GM21447 (cell line): ENCODE data around the gene EIPR1.

Experiments
- ATAC-seq: cut with Tn5 transposase; IDR thresholded peaks from one replicate; pipeline ENCODE4 v1.9.1; 2021; ENCODE audit not compliant: unreplicated experiment

Gene EIPR1

DNA sequence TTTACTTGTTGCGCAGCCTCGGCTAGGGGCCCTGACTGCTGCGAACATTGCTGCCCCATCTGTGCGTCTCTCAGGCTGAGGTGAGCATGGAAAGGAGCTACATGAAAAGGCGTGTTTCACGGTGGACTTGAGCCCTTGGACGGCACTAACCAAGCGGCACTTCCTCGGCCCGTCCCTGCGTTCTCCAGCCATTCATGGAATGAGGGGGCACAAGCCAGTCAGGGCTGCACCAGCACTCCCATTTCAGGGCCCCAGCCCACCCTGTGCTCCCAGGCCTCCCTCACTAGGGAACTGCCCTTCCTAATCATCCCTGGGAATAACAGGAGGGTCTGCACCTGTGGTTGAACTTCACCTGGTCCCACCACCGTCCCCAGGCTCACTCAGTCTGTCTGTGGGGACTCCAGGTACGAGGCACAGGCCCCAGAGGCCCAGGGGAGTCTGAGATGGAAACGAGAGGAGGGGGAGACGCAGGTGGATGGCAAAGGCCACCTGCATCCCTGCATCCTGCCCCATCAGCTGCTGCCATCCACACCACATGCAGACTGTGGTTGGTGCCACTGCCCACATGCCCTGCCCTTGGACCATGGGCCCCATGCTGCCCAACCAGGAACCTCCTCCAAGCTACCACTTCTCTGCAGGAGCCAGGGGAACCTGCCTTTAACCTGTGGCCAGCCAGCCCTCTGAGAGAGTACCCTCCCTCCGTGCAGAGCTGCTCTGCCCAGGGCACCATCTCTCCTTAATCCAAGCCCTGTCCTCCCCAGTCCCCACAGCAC is 99.7 kb downstream of the EIPR1 start:
- no peak for ATAC-seq

DNA sequence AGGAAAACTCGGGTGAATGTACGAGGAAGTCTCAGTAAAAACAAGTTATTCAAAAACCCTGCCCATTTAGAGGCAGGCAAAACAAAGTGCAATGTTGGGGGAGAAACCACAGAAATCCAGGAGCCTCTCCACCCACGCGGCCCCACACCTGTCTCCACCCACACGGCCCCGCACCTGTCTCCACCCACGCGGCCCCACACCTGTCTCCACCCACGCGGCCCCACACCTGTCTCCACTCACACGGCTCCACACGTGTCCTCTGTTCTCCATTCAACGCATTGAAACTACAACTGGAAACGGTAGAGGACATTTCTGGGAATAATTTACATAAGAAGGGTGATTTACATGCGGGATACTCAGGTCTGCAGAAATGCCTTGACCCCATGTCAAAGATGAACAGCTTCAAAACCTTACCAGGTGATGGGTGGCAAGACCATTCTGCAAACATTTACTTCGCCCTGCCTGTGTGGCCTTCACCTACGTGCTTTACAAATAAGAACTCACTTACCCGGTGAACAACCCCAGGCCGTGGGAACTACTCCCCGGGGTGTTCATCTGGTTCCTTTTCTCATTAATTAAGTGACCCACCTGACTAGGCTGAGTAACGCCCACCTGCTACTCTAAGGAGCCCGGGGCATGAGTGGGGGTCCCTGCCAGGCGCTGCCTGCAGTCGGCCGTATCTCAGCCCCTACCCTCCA is 100.4 kb downstream of the EIPR1 start:
- ATAC-seq = no peak

DNA sequence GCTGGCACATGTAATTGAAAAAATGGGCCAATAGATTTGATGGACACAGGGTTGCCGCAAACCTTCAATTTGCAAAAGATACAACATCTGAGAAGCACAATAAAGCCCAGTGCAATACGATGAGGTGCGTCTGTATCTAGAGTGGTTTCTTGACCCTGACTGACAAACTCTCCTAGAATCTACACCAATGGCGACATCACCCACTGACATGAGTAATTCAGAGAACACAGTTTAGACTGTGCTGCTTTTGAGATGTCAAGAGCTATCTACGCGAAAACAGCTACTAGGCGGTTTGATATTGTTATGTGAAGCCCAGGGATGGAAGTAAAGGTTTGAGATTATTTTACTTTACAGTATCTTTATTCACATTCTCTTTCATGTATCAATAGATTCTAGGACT is 104.9 kb downstream of the EIPR1 start:
- ATAC-seq = no peak

DNA sequence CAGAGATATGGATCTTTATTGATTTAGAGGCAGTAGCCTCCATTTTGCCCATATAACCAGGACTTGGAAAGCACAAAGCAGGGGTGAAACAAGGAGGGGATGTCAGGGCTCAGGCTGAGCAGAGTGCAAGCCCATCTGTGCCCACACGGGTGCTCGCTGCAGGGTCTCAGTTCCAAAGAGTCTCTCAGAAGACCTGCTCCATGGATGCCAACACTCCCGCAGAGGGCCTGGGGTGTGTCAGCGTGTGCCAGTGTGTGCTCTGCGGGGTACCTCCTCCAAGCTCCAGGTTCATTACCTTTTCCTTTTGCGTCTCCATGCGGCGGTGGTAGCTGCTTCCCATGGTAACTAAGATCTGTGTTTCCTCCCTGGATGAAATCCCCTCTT is 107.5 kb downstream of the EIPR1 start:
- no peak for ATAC-seq

DNA sequence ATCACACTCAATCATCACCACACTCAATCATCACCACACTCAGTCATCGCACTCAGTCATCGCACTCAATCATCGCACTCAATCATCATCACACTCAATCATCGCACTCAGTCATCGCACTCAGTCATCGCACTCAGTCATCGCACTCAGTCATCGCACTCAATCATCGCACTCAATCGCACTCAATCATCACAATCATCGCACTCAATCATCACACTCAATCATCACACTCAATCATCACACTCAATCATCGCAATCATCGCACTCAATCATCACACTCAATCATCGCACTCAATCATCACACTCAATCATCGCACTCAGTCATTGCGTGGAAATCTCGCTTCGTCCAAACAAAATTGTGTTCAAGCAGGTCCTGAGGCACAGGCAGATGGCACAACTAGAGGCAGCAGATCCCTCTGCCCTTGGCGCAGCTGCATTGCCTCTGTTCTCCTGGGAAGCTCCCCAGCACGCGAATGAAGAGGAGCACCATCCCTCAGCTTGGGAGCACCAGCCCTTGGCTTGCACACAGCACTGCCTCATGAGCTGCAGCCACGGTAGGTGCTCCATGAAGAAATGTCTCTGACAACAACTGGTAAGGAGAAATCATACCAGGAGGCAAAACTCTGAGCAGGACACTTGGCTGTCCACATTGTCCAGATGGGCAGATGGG is 108.1 kb downstream of the EIPR1 start:
- ATAC-seq = no peak

DNA sequence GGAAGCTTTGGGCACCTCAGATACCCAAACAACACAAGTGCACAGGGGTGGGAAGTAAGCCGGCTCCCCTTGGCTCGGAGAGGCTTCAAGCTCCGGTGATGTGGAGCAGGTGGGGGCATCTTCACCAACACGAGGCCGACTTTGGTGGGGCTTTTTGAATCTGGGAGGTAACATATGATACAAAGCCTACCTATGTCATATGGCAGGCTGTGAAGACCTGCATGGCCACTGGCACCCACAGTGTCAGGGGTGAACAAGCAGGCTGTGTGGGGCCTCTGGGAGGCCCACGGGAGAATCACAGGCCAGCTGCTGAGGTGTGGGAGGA is 109.0 kb downstream of the EIPR1 start:
- ATAC-seq = no peak

DNA sequence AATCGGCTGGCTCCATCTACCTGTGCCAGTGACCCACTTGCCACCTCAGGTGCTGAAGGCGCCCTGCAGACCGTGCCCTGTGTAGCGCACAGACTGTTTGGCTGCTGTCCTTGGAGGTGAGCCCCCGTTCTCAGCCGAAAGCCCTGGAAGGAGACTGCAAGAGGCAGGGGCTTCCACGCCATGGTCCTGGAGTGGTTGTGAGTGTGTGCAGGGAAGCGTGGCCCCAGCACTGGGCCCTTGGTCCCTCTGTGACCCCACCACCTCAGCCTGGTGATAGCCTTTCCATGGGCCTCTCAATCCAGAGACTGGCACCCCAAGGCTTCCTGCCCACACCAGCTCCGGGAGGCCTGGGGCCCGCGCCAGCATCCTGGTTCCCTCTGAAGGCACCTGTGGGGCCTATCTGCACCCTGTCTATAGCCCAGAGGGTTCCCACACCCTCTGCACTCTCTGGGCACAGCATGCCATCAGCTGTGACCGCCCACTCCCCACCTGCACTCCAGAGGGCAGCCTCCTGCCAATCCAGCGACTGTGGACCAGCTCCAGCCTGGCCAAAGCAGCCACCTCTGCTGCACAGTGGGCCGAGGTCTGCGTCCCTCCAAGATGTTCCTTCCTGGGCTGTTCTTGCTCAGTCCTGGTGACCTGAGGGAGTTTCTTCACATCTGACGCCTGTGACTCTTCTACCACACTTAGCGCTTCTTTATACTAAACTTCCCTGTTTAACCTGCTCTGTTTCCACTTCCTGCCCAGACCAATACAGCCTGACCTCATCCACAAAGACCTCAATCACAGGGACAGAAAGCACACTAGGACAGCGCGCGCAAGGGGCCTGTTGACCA is 109.5 kb downstream of the EIPR1 start:
- ATAC-seq = no peak

DNA sequence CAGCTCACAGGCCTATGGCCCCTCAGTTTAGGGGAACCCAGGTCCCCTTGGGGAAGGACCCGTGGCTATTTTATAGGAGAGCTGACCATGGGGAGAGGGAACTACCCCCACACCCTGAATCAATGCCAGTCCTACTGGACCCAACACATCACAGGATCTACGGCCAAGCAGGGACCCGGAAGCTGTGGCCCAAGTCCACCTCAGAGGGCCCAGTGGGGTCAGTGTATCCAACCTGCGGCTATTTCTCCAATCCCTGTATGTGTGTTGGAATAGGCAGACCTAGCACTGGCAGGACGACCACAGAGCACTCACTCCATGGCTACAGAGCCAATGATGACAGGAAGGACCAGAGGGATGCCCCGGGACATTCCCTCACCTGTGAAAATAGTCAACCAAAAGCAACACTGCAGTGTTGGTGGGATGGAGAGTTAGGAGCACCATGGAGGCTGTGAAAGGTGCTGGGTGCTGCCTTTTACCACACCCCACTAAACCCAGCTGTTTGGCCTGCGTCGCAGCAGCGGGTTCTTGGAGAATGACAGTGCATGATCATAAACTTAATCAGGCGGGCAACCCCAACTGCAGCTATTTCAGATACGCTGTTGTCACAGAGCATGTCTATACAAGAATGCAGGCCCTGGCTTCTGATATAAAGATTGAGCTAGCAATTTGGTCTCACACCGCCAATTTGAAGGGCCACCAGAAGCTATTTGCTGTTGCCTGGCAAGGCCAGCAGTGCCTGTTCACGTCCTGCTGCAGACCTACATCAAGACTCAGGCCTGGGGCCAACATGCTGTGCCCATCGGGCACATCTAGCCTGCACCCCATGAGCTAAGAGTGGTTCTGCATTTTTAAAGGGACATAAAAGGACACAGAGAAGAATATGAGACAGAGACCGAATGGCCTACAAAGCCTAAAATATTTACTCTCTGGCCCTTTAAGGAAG is 110.4 kb downstream of the EIPR1 start:
- no peak for ATAC-seq

DNA sequence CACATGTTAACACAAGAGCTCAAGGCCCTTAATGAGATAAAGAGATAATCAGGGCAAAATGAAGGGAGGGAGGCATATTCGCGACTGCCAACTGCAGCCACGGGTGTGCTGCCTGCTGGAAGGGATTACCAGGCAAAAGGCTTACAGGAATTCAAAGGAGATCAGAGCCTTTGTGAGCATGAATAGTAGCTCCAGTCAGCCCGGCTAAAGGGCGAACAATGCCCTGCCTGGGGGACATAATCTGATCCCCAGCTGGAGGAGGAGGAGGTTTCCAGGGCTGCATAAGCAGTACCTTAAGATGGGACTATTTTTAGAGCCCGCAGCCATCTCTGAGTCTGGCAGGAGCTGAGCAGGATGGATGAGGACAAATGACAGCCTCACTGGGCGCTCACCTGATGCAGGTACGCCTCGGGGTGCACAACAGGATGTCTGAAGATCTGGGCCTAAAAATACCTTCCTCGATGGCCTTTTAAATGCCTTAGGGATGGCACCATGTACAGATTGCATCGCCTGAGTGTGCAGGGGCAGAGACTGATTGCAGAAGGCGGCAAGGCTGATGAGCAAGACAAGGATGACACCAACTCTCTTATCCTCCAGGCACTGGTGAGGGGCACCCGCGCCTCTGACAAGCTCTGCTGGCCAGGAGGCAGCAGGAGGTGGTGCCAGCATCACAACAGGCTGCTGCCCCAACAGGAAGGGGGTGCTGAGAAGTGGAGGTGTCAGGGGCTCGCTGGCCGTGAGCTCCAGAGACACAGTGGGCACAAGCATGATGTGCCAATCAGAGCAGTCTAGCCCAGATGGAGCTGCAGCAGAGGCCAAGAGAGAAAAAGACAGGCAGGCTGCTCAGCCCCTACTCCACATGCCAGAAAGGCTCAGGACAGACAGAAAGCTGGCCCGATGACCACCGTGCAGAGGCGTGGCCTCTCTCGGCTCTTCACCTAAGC is 111.4 kb downstream of the EIPR1 start:
- ATAC-seq = no peak

DNA sequence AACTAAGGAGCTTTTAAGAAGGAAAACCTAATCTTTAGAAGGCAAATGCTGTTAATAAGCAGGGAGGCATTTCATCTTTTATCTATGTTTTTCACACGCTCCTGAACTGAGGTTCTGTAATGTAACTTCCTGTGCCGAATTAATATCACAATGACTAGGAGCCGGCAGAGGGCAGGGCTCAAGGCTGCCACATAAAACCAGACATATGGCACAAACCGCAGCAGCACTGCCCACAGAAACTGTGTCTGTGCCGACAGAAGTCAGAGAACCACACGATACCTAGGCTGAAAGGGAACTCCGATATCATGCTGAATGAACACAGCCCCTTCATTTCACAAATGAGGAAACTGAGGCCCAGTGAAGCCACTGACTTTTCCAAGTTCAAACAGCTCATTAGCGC is 112.1 kb downstream of the EIPR1 start:
- no peak for ATAC-seq

DNA sequence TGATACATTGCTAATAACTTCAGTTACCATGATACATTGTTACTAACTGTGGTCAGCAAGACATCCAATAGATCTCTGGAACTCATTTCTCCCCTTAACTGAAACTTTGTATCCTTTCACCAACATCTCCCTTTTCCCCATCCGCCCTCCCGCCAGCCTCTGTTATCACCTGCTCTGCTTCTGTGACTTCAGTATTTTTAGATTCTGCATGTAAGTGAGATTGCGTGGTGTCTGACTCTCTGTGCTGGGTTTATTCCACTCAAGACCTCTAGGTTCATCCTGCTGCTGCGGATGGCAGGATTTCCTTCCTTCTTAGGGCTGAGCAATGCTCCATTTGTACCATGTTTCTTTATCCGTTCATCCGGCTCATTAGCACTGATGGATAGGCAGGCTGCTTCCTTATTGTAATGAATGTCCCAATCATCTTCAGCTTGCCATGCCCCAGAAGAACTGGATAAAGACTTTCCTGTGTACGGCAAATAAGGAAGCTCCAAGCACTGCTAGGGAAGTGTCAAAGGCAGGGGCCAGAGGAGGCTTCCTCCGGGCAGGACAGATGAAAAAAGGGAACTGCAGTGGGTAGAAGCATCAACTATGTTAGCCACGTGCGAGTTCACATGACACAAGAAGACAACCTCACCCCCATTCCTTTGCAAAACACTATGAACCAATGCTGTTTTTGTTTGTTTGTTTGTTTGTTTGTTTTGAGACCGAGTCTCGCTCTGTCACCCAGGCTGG is 113.4 kb downstream of the EIPR1 start:
- no peak for ATAC-seq

DNA sequence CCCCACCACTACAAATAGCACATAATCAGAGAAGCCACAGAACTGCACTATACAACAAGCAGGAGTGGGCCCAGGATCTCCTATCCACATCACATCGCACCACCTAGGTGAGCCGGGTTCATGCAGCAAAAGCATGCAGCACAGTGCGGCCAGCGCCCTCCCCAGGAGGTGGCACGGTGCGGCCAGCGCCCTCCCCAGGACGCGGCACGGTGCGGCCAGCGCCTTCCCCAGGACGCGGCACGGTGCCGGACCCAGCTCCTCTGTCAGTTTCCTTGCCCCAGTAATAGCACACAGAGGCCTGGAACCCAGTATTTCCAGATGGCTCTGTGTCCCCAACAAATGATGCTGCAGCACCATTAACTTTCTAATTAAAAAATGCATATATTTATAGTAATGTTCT is 114.1 kb downstream of the EIPR1 start:
- ATAC-seq = no peak

DNA sequence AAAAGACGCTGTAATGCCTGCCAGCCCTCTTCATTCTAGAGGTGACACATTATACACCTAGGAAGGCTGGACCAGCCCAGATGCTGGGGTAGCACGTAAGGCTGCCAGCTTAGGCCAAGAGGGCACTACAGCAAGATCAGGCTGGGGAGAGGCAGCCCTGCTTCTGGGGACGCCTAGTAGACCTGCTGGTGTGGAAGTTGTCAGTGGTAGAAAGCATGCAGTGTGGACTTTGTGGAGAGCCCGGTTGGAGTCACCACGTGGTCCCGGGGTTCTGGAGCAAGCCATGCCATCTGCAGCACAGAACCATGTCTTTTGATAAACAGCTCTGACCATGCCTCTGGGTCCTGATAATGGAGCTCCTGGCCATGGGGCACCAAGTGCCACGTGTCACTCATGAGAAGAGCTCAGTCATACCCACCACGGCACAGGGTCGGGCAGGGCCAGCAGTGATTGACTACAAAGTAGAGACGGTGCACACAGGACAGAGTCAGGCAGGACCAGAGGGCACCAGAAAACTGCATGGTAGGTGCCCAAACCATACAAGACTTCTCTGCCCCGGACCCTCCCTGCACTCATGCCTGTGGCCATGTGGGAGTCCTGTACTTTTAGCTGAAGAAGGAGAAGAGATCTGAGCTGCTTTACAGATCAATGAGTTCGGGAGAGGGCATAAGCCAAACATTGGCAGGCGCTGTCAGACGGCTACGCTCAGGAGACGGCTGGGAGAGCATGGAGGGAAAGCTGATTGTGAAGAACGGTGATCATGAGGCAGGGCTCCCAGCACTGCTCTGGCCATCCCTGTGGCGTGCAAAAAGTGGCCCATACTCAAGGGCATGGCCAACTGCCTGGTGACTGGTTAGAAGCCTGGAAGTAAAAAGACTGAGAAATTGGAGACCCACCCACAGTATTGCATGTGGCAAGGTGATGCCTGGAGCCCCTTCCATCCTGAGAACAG is 114.9 kb downstream of the EIPR1 start:
- no peak for ATAC-seq

DNA sequence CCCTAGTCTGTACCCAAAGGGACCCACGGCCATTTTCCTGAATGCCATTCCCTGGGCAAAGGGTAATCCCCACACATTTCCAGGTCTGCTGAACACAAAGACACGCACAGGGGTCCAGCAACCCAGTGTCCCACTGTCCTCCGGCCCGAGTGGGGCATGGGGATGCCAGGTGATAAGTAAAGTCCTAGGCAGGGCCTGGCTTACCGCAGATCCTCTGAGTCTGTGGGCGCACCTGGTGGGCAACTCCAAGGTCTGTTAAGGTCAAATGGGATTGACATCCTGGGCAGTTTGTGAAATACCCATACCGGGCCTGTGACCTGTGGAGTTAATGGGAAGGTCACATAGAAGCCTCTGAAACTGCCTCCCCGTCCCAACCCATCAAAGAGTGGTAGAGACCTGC is 116.1 kb downstream of the EIPR1 start:
- ATAC-seq = no peak

DNA sequence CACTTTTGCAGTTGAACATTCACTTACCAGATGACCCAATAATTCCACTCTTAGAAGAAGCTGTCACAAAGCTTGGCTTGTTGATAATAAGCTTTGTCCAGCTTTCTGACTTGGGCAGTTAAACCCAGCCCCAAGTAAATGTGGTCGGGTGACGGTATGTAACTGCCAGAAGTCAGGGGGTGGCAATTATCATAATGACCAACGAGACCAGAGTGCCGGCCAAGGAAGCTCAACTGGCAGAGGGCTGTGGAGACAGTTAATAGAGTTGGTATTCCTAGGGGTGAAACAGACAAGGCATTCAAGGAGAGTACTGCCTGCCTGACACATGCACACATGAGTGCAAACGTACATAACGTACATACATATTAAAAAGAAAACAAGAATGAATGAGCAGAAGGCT is 116.7 kb downstream of the EIPR1 start:
- ATAC-seq = no peak

DNA sequence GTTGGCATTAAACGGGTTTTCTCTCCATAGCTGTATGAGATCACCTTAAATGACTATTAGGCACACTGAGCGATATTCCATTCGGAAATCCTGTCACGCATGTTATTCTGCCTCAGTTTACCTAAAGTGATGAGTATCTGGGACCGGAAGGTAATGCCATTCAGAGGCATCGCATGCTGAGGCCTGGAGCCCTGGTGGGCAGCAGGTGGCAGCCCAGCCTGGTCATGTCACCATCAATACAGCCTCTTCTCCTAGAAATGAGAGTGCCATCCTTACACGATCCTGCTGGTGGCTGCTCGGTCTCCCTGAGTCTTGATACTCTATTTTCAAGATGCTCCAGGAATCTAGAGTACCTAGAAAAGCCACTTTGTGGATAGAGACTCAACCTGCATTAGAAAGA is 119.8 kb downstream of the EIPR1 start:
- ATAC-seq = no peak

DNA sequence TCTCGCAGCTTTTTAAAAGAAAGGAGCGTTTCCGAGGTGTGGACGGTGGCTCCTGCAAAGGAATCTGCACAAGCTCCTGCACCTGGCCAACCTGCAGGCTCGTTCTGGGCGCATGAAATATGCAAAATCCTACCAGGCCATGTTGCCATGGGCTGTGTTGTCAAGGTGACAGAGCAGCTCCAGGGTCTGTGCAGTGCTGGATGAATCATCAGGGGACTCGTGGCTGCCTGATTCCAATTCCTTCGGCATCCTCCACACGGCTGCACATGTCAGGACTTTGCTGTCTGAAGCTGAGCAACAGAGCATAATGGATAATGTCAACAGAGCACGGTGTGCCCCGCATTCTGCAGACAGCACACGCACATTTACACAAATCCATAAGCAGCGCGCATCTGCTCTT is 120.5 kb downstream of the EIPR1 start:
- ATAC-seq = no peak

DNA sequence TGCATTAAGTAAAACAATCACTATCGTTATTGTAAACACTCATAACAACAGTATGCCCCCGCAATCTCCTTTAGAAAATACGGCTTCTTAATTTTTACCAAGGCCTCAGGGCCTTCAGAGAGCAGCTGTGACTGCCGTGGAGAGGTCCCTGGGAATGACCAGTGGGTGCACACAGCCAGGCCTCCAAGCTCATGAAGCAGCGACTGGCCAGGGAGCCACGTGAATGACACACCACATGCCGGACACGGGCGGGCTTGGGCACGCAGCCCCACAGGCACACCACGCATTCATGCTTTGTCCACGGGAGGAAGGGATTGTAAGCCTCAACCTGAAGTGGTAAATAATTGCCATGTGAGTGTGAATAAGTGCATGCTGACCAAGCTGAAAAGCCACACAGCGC is 121.0 kb downstream of the EIPR1 start:
- no peak for ATAC-seq
